Left ventricle myocardium inferior (tissue), 1 donor: ENCODE data around the gene EPB41. TPM values are rescaled to one million over a fixed set of nuclear protein-coding genes. Genes with fewer than 3 reads are reported as not detected.

Experiments
- DNase-seq: peaks from one replicate; pipeline ENCODE4 v3.0.0-alpha.2; 2020
- H3K27ac ChIP-seq: fragments of 200-600 bp; replicated peaks from 2 replicates; pipeline ENCODE4 v1.8.0; 2021
- H3K27me3 ChIP-seq: fragments of 200-600 bp; 2 replicates; pipeline ENCODE4 v1.8.0; 2021; ENCODE audit warnings: low read depth
- H3K36me3 ChIP-seq: fragments of 200-600 bp; 2 replicates; pipeline ENCODE4 v1.8.0; 2021
- H3K4me1 ChIP-seq: fragments of 200-600 bp; 2 replicates; pipeline ENCODE4 v1.8.0; 2021
- H3K4me3 ChIP-seq: fragments of 200-600 bp; 2 replicates; pipeline ENCODE4 v1.8.0; 2021; ENCODE audit warnings: mild to moderate bottlenecking, moderate library complexity
- H3K9me3 ChIP-seq: fragments of 200-600 bp; replicated peaks from 2 replicates; pipeline ENCODE4 v1.8.0; 2021
- intact Hi-C: fragments of 100-400 bp; cut with micrococcal nuclease; formaldehyde crosslinking; loops from one replicate; pipeline ENCODE4 v1.11.0; 2022
- total RNA-seq: library from RNA; stranded (reverse); fragmentation: NEBNext Ultra II Directional; extraction: Animal tissue kit (Norgen Biotek cat#: 25700); gene quantifications from one replicate; pipeline ENCODE4 v1.2.1, GENCODE V29; 2021
- TF ChIP-seq, protein P1 (sequence below): fragments of 200-600 bp; IDR thresholded peaks from 2 replicates; pipeline ENCODE4 v1.8.0; 2021; ENCODE audit warnings: antibody characterized with exemption, mild to moderate bottlenecking, borderline replicate concordance
- donor health status: DM: no; HTN: yes; CAD: no; lungs with severe emphysema.

The EPB41 gene
- total RNA-seq, 1 donor from 2014 or later = 23.4 TPM

DNA sequence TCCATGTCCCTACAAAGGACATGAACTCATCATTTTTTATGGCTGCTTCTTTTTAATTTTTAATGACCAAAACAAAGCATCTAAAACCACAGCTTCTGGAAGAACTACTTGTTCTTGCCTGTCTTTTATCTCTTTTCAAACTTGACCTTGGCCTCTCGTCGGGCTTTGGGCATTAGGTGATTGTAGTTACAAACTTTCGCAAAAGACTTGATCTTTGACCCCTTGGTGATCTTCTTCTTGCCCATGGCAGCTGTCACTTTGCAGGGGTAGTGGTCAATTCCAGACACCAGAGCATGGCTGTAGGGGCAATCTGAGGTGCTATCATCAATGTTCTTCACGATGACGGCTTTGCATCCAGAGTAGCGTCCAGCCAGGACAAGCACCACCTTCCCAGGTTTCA is 67.8 kb downstream of the EPB41 start:
- no peak for DNase-seq
- no peaks in the 10 kb centered on the region for H3K27me3 ChIP-seq
- H3K36me3 ChIP-seq = no peaks in the 10 kb centered on the region
- no peak overlapping the region for H3K4me3 ChIP-seq
- H3K27ac ChIP-seq = no peak overlapping the region
- H3K9me3 ChIP-seq = no peaks in the 10 kb centered on the region
- intact Hi-C loops = no loop called here
- H3K4me1 ChIP-seq = peaks cover 36% of the 10 kb centered on the region
- TF ChIP-seq, protein P1, sequence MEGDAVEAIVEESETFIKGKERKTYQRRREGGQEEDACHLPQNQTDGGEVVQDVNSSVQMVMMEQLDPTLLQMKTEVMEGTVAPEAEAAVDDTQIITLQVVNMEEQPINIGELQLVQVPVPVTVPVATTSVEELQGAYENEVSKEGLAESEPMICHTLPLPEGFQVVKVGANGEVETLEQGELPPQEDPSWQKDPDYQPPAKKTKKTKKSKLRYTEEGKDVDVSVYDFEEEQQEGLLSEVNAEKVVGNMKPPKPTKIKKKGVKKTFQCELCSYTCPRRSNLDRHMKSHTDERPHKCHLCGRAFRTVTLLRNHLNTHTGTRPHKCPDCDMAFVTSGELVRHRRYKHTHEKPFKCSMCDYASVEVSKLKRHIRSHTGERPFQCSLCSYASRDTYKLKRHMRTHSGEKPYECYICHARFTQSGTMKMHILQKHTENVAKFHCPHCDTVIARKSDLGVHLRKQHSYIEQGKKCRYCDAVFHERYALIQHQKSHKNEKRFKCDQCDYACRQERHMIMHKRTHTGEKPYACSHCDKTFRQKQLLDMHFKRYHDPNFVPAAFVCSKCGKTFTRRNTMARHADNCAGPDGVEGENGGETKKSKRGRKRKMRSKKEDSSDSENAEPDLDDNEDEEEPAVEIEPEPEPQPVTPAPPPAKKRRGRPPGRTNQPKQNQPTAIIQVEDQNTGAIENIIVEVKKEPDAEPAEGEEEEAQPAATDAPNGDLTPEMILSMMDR = no peak

DNA sequence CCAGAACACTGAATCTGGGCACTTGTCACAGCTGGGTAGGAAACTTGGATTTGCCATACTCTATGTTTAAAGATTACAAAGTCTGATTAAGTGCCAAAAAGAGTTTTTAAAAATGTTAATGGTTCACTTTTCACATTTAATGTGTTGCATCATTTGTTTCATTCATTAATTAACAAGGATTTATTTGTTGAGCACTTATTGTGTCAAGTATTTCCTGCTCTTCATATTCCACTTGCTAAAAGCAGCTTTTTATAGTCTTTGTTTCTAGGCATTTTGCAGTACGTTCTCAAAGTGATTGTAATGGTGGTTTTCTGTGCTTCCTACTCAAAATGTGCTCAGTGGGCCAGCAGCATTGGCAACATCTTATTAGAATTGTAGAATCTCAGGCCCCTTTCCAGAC is 68.7 kb downstream of the EPB41 start:
- Histone ChIP-seq H3K36me3 (peaks cover 4% of the 10 kb centered on the region), H3K9me3 (no peaks in the 10 kb centered on the region), H3K4me1 (peaks cover 32% of the 10 kb centered on the region), H3K27ac (peak overlapping the region; percentile 74), H3K27me3 (no peaks in the 10 kb centered on the region), H3K4me3 (no peak overlapping the region)
- TF ChIP-seq, protein P1 = no peak
- no peak for DNase-seq
- intact Hi-C loops = no loop called here

DNA sequence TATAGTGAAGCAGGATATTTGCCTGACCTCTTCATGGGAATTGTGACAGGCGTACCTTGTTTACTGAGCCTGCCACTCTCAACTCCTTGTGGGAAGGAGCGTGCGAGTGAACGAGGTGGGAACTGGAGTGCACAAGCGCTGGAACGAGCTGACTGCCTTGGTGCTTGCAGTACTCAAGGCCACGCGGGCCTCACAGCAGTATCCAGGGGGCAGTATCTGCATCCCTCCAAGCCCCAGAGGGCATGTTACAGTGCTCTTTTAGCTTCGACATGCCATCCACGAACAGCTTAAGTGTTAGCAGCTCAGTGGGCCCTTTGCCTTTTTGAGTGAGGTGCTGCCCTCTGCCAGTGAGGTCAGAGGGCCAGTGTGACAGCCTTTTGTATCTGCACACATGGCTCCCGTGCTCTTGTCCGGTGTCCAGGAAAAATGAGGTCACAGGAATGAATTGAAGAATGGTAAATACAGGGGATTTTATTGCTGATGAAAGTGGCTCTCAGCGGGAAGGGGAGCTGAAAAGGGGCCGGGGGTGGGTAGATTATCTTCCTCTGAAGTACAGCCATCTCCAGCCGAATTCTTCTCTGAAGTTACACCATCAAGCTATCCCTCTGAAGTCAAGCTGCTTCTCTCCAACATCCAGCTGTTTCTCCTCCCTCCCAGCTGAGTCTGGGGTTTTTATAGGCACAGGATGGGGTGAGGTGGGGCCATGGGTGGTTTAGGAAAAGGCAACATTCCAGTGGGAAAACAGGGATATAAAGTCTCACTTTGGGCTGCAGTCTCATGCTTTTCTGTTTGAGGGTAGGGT is 69.3 kb downstream of the EPB41 start:
- Histone ChIP-seq H3K4me1 (peaks cover 32% of the 10 kb centered on the region), H3K4me3 (no peak overlapping the region), H3K9me3 (no peaks in the 10 kb centered on the region), H3K27me3 (no peaks in the 10 kb centered on the region), H3K27ac (peak overlapping the region; percentile 74), H3K36me3 (peaks cover 7% of the 10 kb centered on the region)
- intact Hi-C loops = no loop called here
- peak; percentile 18 for DNase-seq
- TF ChIP-seq, protein P1 = peak; percentile 24

DNA sequence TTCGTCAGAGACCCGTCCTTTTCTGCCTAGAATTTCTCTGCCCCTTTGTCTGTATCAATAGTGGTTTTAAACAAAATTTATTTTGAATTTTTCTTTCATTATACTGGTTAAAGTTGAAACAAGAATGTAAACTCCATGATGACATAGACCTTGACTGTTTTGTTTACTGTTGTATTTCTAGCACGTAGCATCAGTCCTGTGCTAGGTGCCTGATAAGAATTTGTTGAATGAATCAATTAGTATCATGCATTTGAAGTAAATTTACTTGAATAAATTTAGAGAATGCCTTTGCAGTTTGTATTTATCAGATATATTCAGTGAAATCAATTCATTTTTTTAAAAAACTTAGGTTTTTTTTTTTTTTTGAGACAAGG is 69.9 kb downstream of the EPB41 start:
- no peaks in the 10 kb centered on the region for H3K27me3 ChIP-seq
- DNase-seq = no peak
- TF ChIP-seq, protein P1 = no peak
- H3K9me3 ChIP-seq = no peaks in the 10 kb centered on the region
- H3K36me3 ChIP-seq = peaks cover 7% of the 10 kb centered on the region
- intact Hi-C loops = no loop called here
- H3K4me1 ChIP-seq = peaks cover 32% of the 10 kb centered on the region
- H3K27ac ChIP-seq = peak overlapping the region; percentile 74
- H3K4me3 ChIP-seq = no peak overlapping the region

DNA sequence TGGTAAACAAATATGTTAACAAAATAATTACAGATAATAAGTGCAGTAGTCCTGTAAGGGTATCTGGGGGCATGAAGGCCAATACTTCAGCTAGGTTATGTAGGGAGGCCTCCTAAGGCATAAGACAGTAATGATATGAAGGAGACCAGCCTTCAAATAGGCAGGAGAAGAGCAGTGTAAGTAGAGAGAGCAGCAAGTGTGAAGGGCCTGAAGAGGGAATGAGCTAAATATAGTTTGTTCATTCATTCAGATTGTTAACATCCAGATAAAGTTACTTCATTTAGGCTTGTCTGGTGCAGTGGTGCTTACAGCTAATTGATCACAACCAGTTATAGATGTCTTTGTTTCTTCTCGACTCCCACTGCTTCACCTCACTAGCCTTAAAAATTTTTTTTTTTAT is 71.1 kb downstream of the EPB41 start:
- Histone ChIP-seq H3K4me3 (no peak overlapping the region), H3K36me3 (peaks cover 7% of the 10 kb centered on the region), H3K4me1 (peaks cover 32% of the 10 kb centered on the region), H3K27ac (peak overlapping the region; percentile 74), H3K27me3 (no peaks in the 10 kb centered on the region), H3K9me3 (no peaks in the 10 kb centered on the region)
- no peak for DNase-seq
- intact Hi-C loops = no loop called here
- TF ChIP-seq, protein P1 = no peak
